Tibial artery (tissue), 4 donors: Measurements from ENCODE around the gene NABP1.

Experiments
- DNase-seq, 2 donors: peaks; one replicate each; pipeline ENCODE4 v3.0.0-alpha.2; 2019
- H3K27ac ChIP-seq, 2 donors: fragments of 200-600 bp; sonication (generic) in 1 of 2; 1 replicate in 1 of 2; 2 replicates in 1 of 2; pipeline ENCODE4 v1.5.1; 2018 to 2019; ENCODE audit warnings: mild to moderate bottlenecking in 1 of 2
- H3K27me3 ChIP-seq, 2 donors: fragments of 200-600 bp; sonication (generic) in 1 of 2; one replicate each; pipeline versions ENCODE4 v1.5.1 to v1.6.0; 2016 to 2019
- H3K36me3 ChIP-seq, 3 donors: fragments of 200-600 bp; sonication (generic) in 2 of 3; one replicate each; pipeline ENCODE4 v1.5.1; 2016 to 2019; ENCODE audit warnings: mild to moderate bottlenecking in 2 of 3
- H3K4me1 ChIP-seq, 4 donors: fragments of 200-600 bp; sonication (generic) in 2 of 4; 1 replicate in 3 of 4; 2 replicates in 1 of 4; pipeline ENCODE4 v1.5.1; 2016 to 2019
- H3K4me3 ChIP-seq, 2 donors: fragments of 200-600 bp; sonication (generic) in 1 of 2; 1 replicate in 1 of 2; 2 replicates in 1 of 2; pipeline ENCODE4 v1.5.1; 2018 to 2019; ENCODE audit warnings: mild to moderate bottlenecking in 2 of 2
- H3K9me3 ChIP-seq, 3 donors: fragments of 200-600 bp; sonication (generic) in 1 of 3; one replicate each; pipeline ENCODE4 v1.5.1; 2016 to 2019
- CTCF ChIP-seq, 2 experiments: fragments of 200-600 bp in 1 of 2; fragments of 450-650 bp in 1 of 2; IDR thresholded peaks; one replicate each; pipeline ENCODE4 v1.5.1; 2017 to 2019; ENCODE audit warnings: antibody characterized with exemption in 2 of 2, mild to moderate bottlenecking in 1 of 2, moderate library complexity in 1 of 2
- intact Hi-C: fragments of 100-400 bp; cut with DNase I; formaldehyde crosslinking; loops from one replicate; pipeline ENCODE4 v1.15.0; 2023; ENCODE audit warnings: low total_unique reads

NABP1 gene

GRCh38 chr2:191660575-191660974, 17.4 kb upstream of the NABP1 start:
- Histone ChIP-seq H3K4me3 (no peak overlapping the region), H3K27me3 (no peaks in the 10 kb centered on the region), H3K27ac (no peak overlapping the region), H3K9me3 (no peaks in the 10 kb centered on the region), H3K36me3 (no peaks in the 10 kb centered on the region), H3K4me1 (peaks cover 0 to 4% (median 0%) of the 10 kb centered on the region in 4 donors)
- no peak for DNase-seq
- TF ChIP-seq CTCF (IDR thresholded peaks at IDR 0.05) = no peak
- intact Hi-C loops = no loop called here

- H3K4me1 ChIP-seq = peaks cover 0 to 4% (median 0%) of the 10 kb centered on the region in 4 donors
- no peaks in the 10 kb centered on the region for H3K36me3 ChIP-seq
- no peak for DNase-seq
- intact Hi-C loops = no loop called here
- H3K9me3 ChIP-seq = no peaks in the 10 kb centered on the region
- no peaks in the 10 kb centered on the region for H3K27me3 ChIP-seq
- no peak overlapping the region for H3K27ac ChIP-seq
- no peak for TF ChIP-seq CTCF (IDR thresholded peaks at IDR 0.05)
- H3K4me3 ChIP-seq = no peak overlapping the region
These were observed 16.6 kb upstream of the NABP1 start for GRCh38 chr2:191661097-191661924.

GRCh38 chr2:191664823-191665677, 12.9 kb upstream of the NABP1 start:
- H3K4me3 ChIP-seq = no peak overlapping the region
- no peak for DNase-seq
- H3K36me3 ChIP-seq = no peaks in the 10 kb centered on the region
- TF ChIP-seq CTCF (IDR thresholded peaks at IDR 0.05) = no peak
- H3K4me1 ChIP-seq = no peaks in the 10 kb centered on the region
- H3K27ac ChIP-seq = no peak overlapping the region
- intact Hi-C loops = no loop called here
- H3K9me3 ChIP-seq = no peaks in the 10 kb centered on the region
- no peaks in the 10 kb centered on the region for H3K27me3 ChIP-seq

- Histone ChIP-seq H3K36me3 (no peaks in the 10 kb centered on the region), H3K27me3 (no peaks in the 10 kb centered on the region), H3K27ac (no peak overlapping the region), H3K9me3 (no peaks in the 10 kb centered on the region), H3K4me1 (no peaks in the 10 kb centered on the region), H3K4me3 (no peak overlapping the region)
- intact Hi-C loops = no loop called here
- no peak for TF ChIP-seq CTCF (IDR thresholded peaks at IDR 0.05)
- no peak for DNase-seq
These were observed 11.7 kb upstream of the NABP1 start for GRCh38 chr2:191666226-191666625.

- no peak for TF ChIP-seq CTCF (IDR thresholded peaks at IDR 0.05)
- Histone ChIP-seq H3K4me1 (no peaks in the 10 kb centered on the region), H3K9me3 (no peaks in the 10 kb centered on the region), H3K4me3 (no peak overlapping the region), H3K27me3 (no peaks in the 10 kb centered on the region), H3K27ac (no peak overlapping the region), H3K36me3 (no peaks in the 10 kb centered on the region)
- DNase-seq = no peak
- intact Hi-C loops = no loop called here
These were observed 11.2 kb upstream of the NABP1 start for GRCh38 chr2:191666732-191667131.
